ENCODE results near the gene TMEM150A. TPM values are rescaled to one million over a fixed set of nuclear protein-coding genes. Genes with fewer than 3 reads are reported as not detected.

Gene TMEM150A
- 19.3 TPM for polyA plus RNA-seq (2013, experiment 1 of 2)
- polyA plus RNA-seq (2013, experiment 2 of 2): 18.8 TPM

DNA sequence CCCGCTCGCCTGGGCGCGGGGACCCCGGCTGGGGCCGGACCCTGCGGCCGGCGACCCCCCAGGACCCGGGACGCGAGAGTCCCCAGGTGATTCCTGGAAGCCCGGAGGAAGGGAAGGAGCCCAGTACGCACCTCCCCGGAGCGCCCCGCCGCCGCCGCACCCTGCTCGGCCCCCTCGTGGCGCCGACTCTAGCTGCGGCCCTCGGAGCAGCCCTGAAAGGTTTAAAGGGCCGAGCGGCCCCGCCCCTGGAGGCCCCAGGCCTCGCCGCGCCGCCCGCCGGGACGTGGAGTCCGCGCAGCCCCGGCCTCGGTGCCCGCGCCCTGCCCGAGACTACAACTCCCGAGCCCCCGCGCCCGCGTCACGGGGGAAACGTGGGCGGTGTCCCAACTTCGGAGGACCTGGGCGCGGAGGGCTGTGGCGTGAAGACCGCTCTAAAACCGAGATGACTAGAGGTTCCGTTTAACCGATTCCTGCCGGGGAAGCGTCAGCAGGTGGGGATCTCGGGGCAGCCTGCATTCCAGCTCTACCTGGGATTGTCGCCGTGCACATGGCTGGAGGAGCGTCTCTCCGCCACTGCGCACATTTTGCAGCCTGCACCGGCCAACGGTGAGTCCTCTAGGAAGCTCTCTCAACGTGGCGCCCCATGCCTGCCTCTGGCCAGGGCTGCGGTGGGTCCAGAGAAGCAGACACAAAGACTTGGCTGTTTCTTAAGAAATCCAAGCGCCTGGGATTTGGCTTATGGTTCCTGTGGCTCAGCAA, at the start of gene TMEM150A:
Gene TMEM150A, minus strand, starts transcription at position 223 of the 759 bp plus-strand sequence. CDS start 750 bp downstream, outside the sequence.
- Histone ChIP-seq H3K79me2 (ENCODE audit: control insufficient read depth, insufficient read depth, low read length) (peaks cover 4% of the 10 kb centered on the region), H3K9ac (ENCODE audit: low read length) (peak within 1 kb of the TSS; percentile 92), H3K18ac (ENCODE audit: low read length) (peak within 1 kb of the TSS; percentile 57), H3K36me3 (ENCODE audit: control insufficient read depth, insufficient read depth, low read length) (peaks cover 4% of the 10 kb centered on the region), H2BK15ac (replicated peaks; ENCODE audit: low read depth) (no peak within 1 kb of the TSS), H4K5ac (ENCODE audit: low read length) (no peak within 1 kb of the TSS), H3K4me1 (ENCODE audit: control insufficient read depth, low read depth, low read length) (peaks cover 4% of the 10 kb centered on the region), H3K23ac (ENCODE audit: low read length) (peak within 1 kb of the TSS; percentile 76), H3K79me1 (ENCODE audit: low read length) (peaks cover 13% of the 10 kb centered on the region), H3K4me2 (ENCODE audit: low read length) (peak within 1 kb of the TSS; percentile 92), H2BK120ac (ENCODE audit: low read depth, low read length) (no peak within 1 kb of the TSS), H3K56ac (ENCODE audit: low read length) (peak within 1 kb of the TSS; percentile 98), H3K4ac (ENCODE audit: low read depth, low read length) (peak within 1 kb of the TSS; percentile 2), H3K27me3 (ENCODE audit: insufficient read depth, low read length, poor library complexity) (no peaks in the 10 kb centered on the region), H2AK5ac (ENCODE audit: low read length) (no peak within 1 kb of the TSS), H3K4me3 (ENCODE audit: low read length) (peak within 1 kb of the TSS; percentile 91), H3K27ac (ENCODE audit: low read depth, low read length) (peak within 1 kb of the TSS; percentile 43), H2BK5ac (ENCODE audit: low read length) (no peak within 1 kb of the TSS), H4K8ac (ENCODE audit: low read depth, low read length) (no peak within 1 kb of the TSS)
- no CpG with 5 or more reads among the region's 73 CpGs for WGBS (ENCODE audit: extremely low coverage, insufficient coverage, low lambda C conversion rate)
- peak; percentile 91 for DNase-seq

DNA sequence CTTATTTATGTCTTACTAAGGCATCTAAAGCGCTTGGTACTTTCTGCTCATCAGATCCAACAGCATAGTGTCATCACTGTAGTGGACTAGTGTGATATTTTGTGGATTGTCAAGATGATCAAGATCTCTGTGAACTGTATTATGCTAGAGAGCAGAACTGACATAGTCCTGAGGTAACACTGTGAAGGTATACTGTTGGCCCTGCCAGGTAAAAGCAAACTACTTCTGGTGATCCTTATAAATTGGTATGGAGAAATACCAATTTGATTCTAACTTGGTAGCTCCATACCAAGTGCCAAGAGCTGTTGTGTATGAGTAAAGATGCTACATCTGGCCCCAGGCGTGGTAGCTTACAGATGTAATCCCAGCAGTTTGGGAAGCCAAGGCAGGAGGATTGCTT, 49.6 kb upstream of the TMEM150A start:
- Histone ChIP-seq H2AK5ac (ENCODE audit: low read length) (no peak overlapping the region), H3K4me3 (ENCODE audit: low read length) (no peak overlapping the region), H3K4me1 (ENCODE audit: control insufficient read depth, low read depth, low read length) (no peaks in the 10 kb centered on the region), H2BK15ac (replicated peaks; ENCODE audit: low read depth) (no peak overlapping the region), H3K27ac (ENCODE audit: low read depth, low read length) (no peak overlapping the region), H3K18ac (ENCODE audit: low read length) (no peak overlapping the region), H3K4ac (ENCODE audit: low read depth, low read length) (no peak overlapping the region), H2BK120ac (ENCODE audit: low read depth, low read length) (no peak overlapping the region), H4K5ac (ENCODE audit: low read length) (no peak overlapping the region), H3K4me2 (ENCODE audit: low read length) (no peak overlapping the region), H3K27me3 (ENCODE audit: insufficient read depth, low read length, poor library complexity) (no peaks in the 10 kb centered on the region), H3K56ac (ENCODE audit: low read length) (no peak overlapping the region), H3K9ac (ENCODE audit: low read length) (no peak overlapping the region), H2BK5ac (ENCODE audit: low read length) (no peak overlapping the region), H3K79me2 (ENCODE audit: control insufficient read depth, insufficient read depth, low read length) (no peaks in the 10 kb centered on the region), H3K36me3 (ENCODE audit: control insufficient read depth, insufficient read depth, low read length) (peaks cover 16% of the 10 kb centered on the region), H3K79me1 (ENCODE audit: low read length) (no peaks in the 10 kb centered on the region), H3K23ac (ENCODE audit: low read length) (no peak overlapping the region), H4K8ac (ENCODE audit: low read depth, low read length) (no peak overlapping the region)
- DNase-seq: no peak
- WGBS (ENCODE audit: extremely low coverage, insufficient coverage, low lambda C conversion rate): no CpG with 5 or more reads among the region's 2 CpGs

DNA sequence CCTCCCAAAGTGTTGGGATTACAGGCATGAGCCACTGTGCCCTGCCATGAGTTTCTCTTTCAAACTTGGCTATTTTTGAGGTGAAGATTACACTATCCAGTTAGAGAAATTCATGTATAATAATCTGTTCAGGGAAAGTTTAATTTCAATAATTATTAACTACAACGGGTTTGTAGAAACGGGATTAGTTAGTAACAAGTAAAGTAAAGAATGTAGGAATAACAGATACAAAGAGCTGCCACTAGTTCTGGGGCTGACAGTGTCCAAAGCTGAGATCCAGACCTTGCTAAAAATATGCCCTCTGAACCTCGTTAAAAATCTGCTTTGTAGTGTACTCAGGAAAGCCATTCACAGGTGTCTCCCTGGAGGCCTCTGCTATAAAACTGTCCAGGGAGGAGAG, 48.6 kb upstream of the TMEM150A start:
- DNase-seq: no peak
- Histone ChIP-seq H4K5ac (ENCODE audit: low read length) (no peak overlapping the region), H4K8ac (ENCODE audit: low read depth, low read length) (no peak overlapping the region), H2BK15ac (replicated peaks; ENCODE audit: low read depth) (no peak overlapping the region), H3K4ac (ENCODE audit: low read depth, low read length) (no peak overlapping the region), H3K56ac (ENCODE audit: low read length) (no peak overlapping the region), H3K18ac (ENCODE audit: low read length) (no peak overlapping the region), H3K9ac (ENCODE audit: low read length) (no peak overlapping the region), H3K4me1 (ENCODE audit: control insufficient read depth, low read depth, low read length) (no peaks in the 10 kb centered on the region), H3K23ac (ENCODE audit: low read length) (no peak overlapping the region), H2BK120ac (ENCODE audit: low read depth, low read length) (no peak overlapping the region), H3K4me3 (ENCODE audit: low read length) (no peak overlapping the region), H2AK5ac (ENCODE audit: low read length) (no peak overlapping the region), H3K27ac (ENCODE audit: low read depth, low read length) (no peak overlapping the region), H3K79me2 (ENCODE audit: control insufficient read depth, insufficient read depth, low read length) (no peaks in the 10 kb centered on the region), H3K4me2 (ENCODE audit: low read length) (no peak overlapping the region), H3K27me3 (ENCODE audit: insufficient read depth, low read length, poor library complexity) (no peaks in the 10 kb centered on the region), H3K79me1 (ENCODE audit: low read length) (no peaks in the 10 kb centered on the region), H3K36me3 (ENCODE audit: control insufficient read depth, insufficient read depth, low read length) (peaks cover 18% of the 10 kb centered on the region), H2BK5ac (ENCODE audit: low read length) (no peak overlapping the region)
- WGBS (ENCODE audit: extremely low coverage, insufficient coverage, low lambda C conversion rate): no CpG with 5 or more reads among the region's 3 CpGs

DNA sequence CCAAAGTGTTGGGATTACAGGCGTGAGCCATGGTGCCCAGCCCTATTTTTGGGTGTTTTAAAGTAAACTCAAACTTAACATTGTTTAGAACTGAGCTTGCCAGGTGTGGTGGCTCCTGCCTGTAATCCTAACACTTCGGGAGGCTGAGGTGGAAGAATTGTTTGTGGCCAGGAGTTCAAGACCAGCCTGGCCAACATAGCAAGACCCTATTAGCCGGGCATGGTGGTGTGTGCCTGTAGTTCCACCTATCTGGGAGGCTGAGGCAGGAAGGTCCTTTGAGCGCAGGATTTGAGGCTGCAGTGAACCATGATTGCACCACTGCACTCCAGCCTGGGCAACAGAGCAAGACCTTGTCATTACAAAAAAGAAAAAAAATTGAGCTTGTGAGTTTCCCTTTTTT, 48.0 kb upstream of the TMEM150A start:
- Histone ChIP-seq H3K4me3 (ENCODE audit: low read length) (no peak overlapping the region), H3K79me1 (ENCODE audit: low read length) (no peaks in the 10 kb centered on the region), H2BK5ac (ENCODE audit: low read length) (no peak overlapping the region), H2BK15ac (replicated peaks; ENCODE audit: low read depth) (no peak overlapping the region), H3K9ac (ENCODE audit: low read length) (no peak overlapping the region), H3K18ac (ENCODE audit: low read length) (no peak overlapping the region), H3K4me1 (ENCODE audit: control insufficient read depth, low read depth, low read length) (no peaks in the 10 kb centered on the region), H3K56ac (ENCODE audit: low read length) (no peak overlapping the region), H3K4ac (ENCODE audit: low read depth, low read length) (no peak overlapping the region), H3K27me3 (ENCODE audit: insufficient read depth, low read length, poor library complexity) (no peaks in the 10 kb centered on the region), H3K36me3 (ENCODE audit: control insufficient read depth, insufficient read depth, low read length) (peaks cover 22% of the 10 kb centered on the region), H2BK120ac (ENCODE audit: low read depth, low read length) (no peak overlapping the region), H2AK5ac (ENCODE audit: low read length) (no peak overlapping the region), H3K4me2 (ENCODE audit: low read length) (no peak overlapping the region), H4K5ac (ENCODE audit: low read length) (no peak overlapping the region), H4K8ac (ENCODE audit: low read depth, low read length) (no peak overlapping the region), H3K27ac (ENCODE audit: low read depth, low read length) (no peak overlapping the region), H3K23ac (ENCODE audit: low read length) (no peak overlapping the region), H3K79me2 (ENCODE audit: control insufficient read depth, insufficient read depth, low read length) (no peaks in the 10 kb centered on the region)
- no CpG with 5 or more reads among the region's 4 CpGs for WGBS (ENCODE audit: extremely low coverage, insufficient coverage, low lambda C conversion rate)
- DNase-seq: no peak

- H2BK5ac ChIP-seq (ENCODE audit: low read length): no peak overlapping the region
- H3K18ac ChIP-seq (ENCODE audit: low read length): no peak overlapping the region
- H3K23ac ChIP-seq (ENCODE audit: low read length): no peak overlapping the region
- no peak overlapping the region for H3K9ac ChIP-seq (ENCODE audit: low read length)
- H2AK5ac ChIP-seq (ENCODE audit: low read length): no peak overlapping the region
- H2BK15ac ChIP-seq (replicated peaks; ENCODE audit: low read depth): no peak overlapping the region
- no peak overlapping the region for H3K4me3 ChIP-seq (ENCODE audit: low read length)
- DNase-seq: no peak
- H3K27me3 ChIP-seq (ENCODE audit: insufficient read depth, low read length, poor library complexity): no peaks in the 10 kb centered on the region
- H3K4me1 ChIP-seq (ENCODE audit: control insufficient read depth, low read depth, low read length): no peaks in the 10 kb centered on the region
- no peaks in the 10 kb centered on the region for H3K79me1 ChIP-seq (ENCODE audit: low read length)
- WGBS (ENCODE audit: extremely low coverage, insufficient coverage, low lambda C conversion rate): no CpG with 5 or more reads among the region's 9 CpGs
- no peak overlapping the region for H4K5ac ChIP-seq (ENCODE audit: low read length)
- H3K36me3 ChIP-seq (ENCODE audit: control insufficient read depth, insufficient read depth, low read length): peaks cover 26% of the 10 kb centered on the region
- no peak overlapping the region for H3K4ac ChIP-seq (ENCODE audit: low read depth, low read length)
- no peaks in the 10 kb centered on the region for H3K79me2 ChIP-seq (ENCODE audit: control insufficient read depth, insufficient read depth, low read length)
- no peak overlapping the region for H3K27ac ChIP-seq (ENCODE audit: low read depth, low read length)
- no peak overlapping the region for H4K8ac ChIP-seq (ENCODE audit: low read depth, low read length)
- H2BK120ac ChIP-seq (ENCODE audit: low read depth, low read length): no peak overlapping the region
- no peak overlapping the region for H3K4me2 ChIP-seq (ENCODE audit: low read length)
- H3K56ac ChIP-seq (ENCODE audit: low read length): no peak overlapping the region
These were observed 47.0 kb upstream of the TMEM150A start for GRCh38 chr2:85649201-85650190.

All from mesendoderm (in vitro differentiated cells).